ENCODE results near the gene B4GALT2.

DNA sequence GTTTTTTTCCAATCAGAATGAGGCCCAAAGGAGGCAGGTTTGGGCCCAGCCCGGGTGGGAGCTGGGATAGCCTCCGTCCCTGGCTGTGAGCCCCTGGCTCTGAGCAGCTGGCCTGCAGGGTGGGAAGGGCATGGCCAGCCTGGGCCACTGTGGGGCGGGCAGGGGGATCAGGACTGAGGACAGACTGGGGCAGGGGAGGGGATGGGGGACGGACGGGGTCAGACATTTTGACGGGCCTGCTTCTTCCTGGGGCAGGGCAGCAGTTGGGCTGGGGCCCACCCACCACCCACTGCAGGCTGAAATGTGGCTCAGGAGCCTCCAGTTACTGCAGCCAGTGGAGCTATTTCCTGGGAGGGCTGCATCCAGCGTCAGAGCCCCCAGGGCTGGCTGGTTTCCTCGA lies 54.7 kb downstream of the B4GALT2 start:
- TF ChIP-seq, protein P1, sequence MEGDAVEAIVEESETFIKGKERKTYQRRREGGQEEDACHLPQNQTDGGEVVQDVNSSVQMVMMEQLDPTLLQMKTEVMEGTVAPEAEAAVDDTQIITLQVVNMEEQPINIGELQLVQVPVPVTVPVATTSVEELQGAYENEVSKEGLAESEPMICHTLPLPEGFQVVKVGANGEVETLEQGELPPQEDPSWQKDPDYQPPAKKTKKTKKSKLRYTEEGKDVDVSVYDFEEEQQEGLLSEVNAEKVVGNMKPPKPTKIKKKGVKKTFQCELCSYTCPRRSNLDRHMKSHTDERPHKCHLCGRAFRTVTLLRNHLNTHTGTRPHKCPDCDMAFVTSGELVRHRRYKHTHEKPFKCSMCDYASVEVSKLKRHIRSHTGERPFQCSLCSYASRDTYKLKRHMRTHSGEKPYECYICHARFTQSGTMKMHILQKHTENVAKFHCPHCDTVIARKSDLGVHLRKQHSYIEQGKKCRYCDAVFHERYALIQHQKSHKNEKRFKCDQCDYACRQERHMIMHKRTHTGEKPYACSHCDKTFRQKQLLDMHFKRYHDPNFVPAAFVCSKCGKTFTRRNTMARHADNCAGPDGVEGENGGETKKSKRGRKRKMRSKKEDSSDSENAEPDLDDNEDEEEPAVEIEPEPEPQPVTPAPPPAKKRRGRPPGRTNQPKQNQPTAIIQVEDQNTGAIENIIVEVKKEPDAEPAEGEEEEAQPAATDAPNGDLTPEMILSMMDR (IDR thresholded peaks at IDR 0.05): no peak
- TF ChIP-seq POLR2AphosphoS5 (IDR thresholded peaks at IDR 0.05) (no peak), POLR2A (IDR thresholded peaks at IDR 0.05) (no peak)
